ENCODE results near the gene IP6K1. TPM values are rescaled to one million over a fixed set of nuclear protein-coding genes. Genes with fewer than 3 reads are reported as not detected.
A peak's percentile ranks its signal among the peaks of the same experiment; 100 is the strongest.

IP6K1 gene
- total and polyA plus RNA-seq, 10 of the 15 experiments (the other 5 are each of a cell fraction or from before 2014, with no cell fraction given): 1.3 to 30.6 (median 18.2) TPM

GRCh38 chr3:49805897-49806701 is 19.8 kb upstream of the IP6K1 start:
- RAD21 ChIA-PET (ENCODE audit: unreplicated experiment): interaction anchor here (0.7 to 8.0 kb wide), 10 partner anchors 7 to 266 kb away, joined by 4 to 182 read pairs (median 8); partner anchors contain the start of genes IP6K1, MON1A and UBA7
- TF ChIP-seq CHD2 (IDR thresholded peaks at IDR 0.05; ENCODE audit: borderline replicate concordance, low read depth, low read length) (peak; percentile 50; the same call in 1 of the 2 replicates), MLLT1 (IDR thresholded peaks at IDR 0.05) (peak; percentile 24; the same call in 1 of the 2 replicates), POLR2AphosphoS2 (IDR thresholded peaks at IDR 0.05; ENCODE audit: low read depth, low read length) (peak; percentile 14; the same call in 1 of the 2 replicates), BCL3 (IDR thresholded peaks at IDR 0.05; ENCODE audit: borderline replicate concordance, insufficient read depth, low read depth, low read length, poor library complexity, severe bottlenecking) (no peak), ETV6 (conservative IDR thresholded peaks at IDR 0.05 in 1 of 2, IDR thresholded peaks at IDR 0.05 in 1 of 2; ENCODE audit: borderline replicate concordance in 1 of 2, low read depth in 1 of 2) (peak in 1 of 2 experiments; percentile 18; a peak in 1 of 4 replicates), IKZF2 (IDR thresholded peaks at IDR 0.05) (peak in 1 of 2 experiments; percentile 28; a peak in 1 of 4 replicates), SREBF1 (IDR thresholded peaks at IDR 0.05; ENCODE audit: low read length) (no peak), MYC (IDR thresholded peaks at IDR 0.05; ENCODE audit: insufficient read depth, insufficient read length, insufficient replicate concordance, low read length, severe bottlenecking) (no peak), HDGF (IDR thresholded peaks at IDR 0.05) (no peak), TCF3 (IDR thresholded peaks at IDR 0.05; ENCODE audit: borderline replicate concordance, insufficient read depth, low read depth, low read length) (no peak), SIX5 (IDR thresholded peaks at IDR 0.05; ENCODE audit: low read depth, low read length, severe bottlenecking) (no peak), SP1 (IDR thresholded peaks at IDR 0.05; ENCODE audit: low read depth, low read length) (peak; percentile 55), ATF2 (IDR thresholded peaks at IDR 0.05; ENCODE audit: low read length) (no peak), SMAD5 (IDR thresholded peaks at IDR 0.05; ENCODE audit: low read depth) (peak; percentile 53; the same call in 1 of the 2 replicates), RAD51 (IDR thresholded peaks at IDR 0.05) (peak; percentile 40; the same call in 1 of the 2 replicates), MAX (IDR thresholded peaks at IDR 0.05; ENCODE audit: low read depth, low read length) (peak; percentile 14; the same call in 1 of the 2 replicates)

More at GRCh38 chr3:49805897-49806701, 19.8 kb upstream of the IP6K1 start:
- Histone ChIP-seq H3K4me3 (peak overlapping the region; percentile 62; the same call in 1 of the 2 replicates), H3K9ac (ENCODE audit: control insufficient read depth, insufficient read depth, low read length) (peak overlapping the region; percentile 57), H3K4me1 (ENCODE audit: control insufficient read depth, insufficient read depth, low read length) (peaks cover 43% of the 10 kb centered on the region), H2AFZ (ENCODE audit: control insufficient read depth, low read depth, low read length) (no peak overlapping the region), H4K20me1 (ENCODE audit: control insufficient read depth, insufficient read depth) (no peaks in the 10 kb centered on the region), H3K9me3 (replicated peaks; ENCODE audit: control insufficient read depth, insufficient read depth, low read length) (no peaks in the 10 kb centered on the region), H3K4me2 (ENCODE audit: control insufficient read depth, insufficient read depth) (peak overlapping the region; percentile 89), H3K36me3 (ENCODE audit: control insufficient read depth in 2 of 2, insufficient read depth in 2 of 2, low read length in 1 of 2) (peaks cover 0 to 3% of the 10 kb centered on the region in 2 experiments; a peak in 2 of 4 replicates), H3K27ac (ENCODE audit: control insufficient read depth, insufficient read depth) (peak overlapping the region; percentile 80), H3K27me3 (replicated peaks in 1 of 2; ENCODE audit: control insufficient read depth in 2 of 2, insufficient read depth in 2 of 2, low read length in 1 of 2) (no peaks in the 10 kb centered on the region; a peak in 1 of 4 replicates), H3K79me2 (ENCODE audit: control insufficient read depth, insufficient read depth, low read length) (no peaks in the 10 kb centered on the region; the same call in 1 of the 2 replicates)
- CTCF ChIA-PET: interaction anchor here (1.3 to 12.0 kb wide), 7 partner anchors 10 to 266 kb away, joined by 3 to 327 read pairs (median 5); partner anchors contain the start of genes MON1A, MST1R and UBA7
- no peak for DNase-seq (ENCODE audit: low read depth, low spot score)
- in situ Hi-C loops (cut with MboI): no loop called here
- peak; percentile 29 for ATAC-seq
- SMC1A ChIA-PET (ENCODE audit: uncharacterized antibody, unreplicated experiment): interaction anchor here (0.7 to 9.4 kb wide), 11 partner anchors 8 to 266 kb away, joined by 3 to 146 read pairs (median 3); partner anchors contain the start of genes GMPPB, IP6K1 and UBA7
- BruUV-seq (replicated peaks): no TSS peak
- 12% methylated on average over 11 of the region's 11 CpGs for WGBS (ENCODE audit: insufficient coverage, insufficient replicate concordance, low lambda C conversion rate, missing lambda C conversion rate)
- peak; percentile 86 for FAIRE-seq
- POLR2A ChIA-PET: interaction anchor here (1.0 to 2.1 kb wide), 8 partner anchors 7 to 909 kb away, joined by 3 to 15 read pairs (median 4); partner anchors contain the start of gene UBA7
- intact Hi-C loops (cut with micrococcal nuclease; ENCODE audit: unreplicated experiment): no loop called here
